Measurements from ENCODE around the gene G6PD.

DNA sequence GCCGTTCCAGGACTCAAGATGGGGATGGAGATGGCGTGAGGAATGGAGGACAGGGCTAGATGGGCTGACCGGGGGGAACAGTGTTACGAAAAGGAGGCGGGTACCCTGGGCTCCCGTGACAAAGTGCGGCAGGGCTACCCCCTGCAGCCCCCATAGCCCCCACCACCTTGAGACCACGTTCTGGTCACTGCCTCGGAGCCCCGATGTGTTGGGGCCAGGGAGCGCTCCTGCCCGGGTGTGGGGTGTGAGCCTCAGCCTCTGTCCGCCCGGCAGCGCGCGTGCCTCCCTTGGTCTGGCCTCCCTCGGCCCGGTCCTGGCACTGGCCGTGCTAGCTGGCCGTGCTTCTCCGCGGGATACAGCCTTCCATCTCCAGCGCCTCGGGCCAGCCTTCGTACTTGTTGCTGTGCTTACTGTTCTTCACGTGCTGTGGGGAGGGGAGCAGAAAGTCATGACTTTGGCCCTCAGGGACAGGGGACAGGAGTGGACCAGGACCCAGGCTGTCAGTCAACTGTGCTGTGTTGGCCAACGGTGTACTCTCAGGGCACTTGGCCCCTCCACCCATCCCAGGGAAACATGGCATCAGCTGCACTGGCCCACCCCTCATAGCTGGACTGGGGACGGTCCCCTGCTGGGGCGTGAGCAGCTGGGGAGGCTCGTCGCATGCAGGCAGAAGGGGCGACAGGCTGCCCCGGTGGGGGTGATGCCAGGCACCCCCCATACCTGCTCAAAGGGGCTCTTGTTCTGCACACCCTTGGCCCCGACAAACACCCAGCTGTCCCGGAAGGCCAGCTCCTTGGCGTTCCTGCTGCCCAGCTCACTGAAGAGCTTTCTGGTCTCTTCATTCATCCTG lies 39.9 kb downstream of the G6PD start:
- TF ChIP-seq POLR2A (IDR thresholded peaks at IDR 0.05): no peak
- TF ChIP-seq, protein P1, sequence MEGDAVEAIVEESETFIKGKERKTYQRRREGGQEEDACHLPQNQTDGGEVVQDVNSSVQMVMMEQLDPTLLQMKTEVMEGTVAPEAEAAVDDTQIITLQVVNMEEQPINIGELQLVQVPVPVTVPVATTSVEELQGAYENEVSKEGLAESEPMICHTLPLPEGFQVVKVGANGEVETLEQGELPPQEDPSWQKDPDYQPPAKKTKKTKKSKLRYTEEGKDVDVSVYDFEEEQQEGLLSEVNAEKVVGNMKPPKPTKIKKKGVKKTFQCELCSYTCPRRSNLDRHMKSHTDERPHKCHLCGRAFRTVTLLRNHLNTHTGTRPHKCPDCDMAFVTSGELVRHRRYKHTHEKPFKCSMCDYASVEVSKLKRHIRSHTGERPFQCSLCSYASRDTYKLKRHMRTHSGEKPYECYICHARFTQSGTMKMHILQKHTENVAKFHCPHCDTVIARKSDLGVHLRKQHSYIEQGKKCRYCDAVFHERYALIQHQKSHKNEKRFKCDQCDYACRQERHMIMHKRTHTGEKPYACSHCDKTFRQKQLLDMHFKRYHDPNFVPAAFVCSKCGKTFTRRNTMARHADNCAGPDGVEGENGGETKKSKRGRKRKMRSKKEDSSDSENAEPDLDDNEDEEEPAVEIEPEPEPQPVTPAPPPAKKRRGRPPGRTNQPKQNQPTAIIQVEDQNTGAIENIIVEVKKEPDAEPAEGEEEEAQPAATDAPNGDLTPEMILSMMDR (IDR thresholded peaks at IDR 0.05): no peak
